Activated CD8-positive, alpha-beta memory T cell treated with anti-CD3 and anti-CD28 coated beads, Interleukin-2, amount 50 U/mL, for 24 hours (primary cell): ENCODE measurements around the gene ST6GALNAC2.
A peak's percentile ranks its signal among the peaks of the same experiment; 100 is the strongest.
"Not testable (repeated sequence)": the region's sequence is repeated elsewhere in the genome, so short reads cannot be mapped to it uniquely, and the experiment has no call there.

Experiments used
- DNase-seq: peaks from one replicate; pipeline ENCODE4 v3.0.0-alpha.2; 2020; ENCODE audit errors: extremely low read depth

Gene ST6GALNAC2

GRCh38 chr17:76585649-76586593 is at the start of gene ST6GALNAC2:
Gene ST6GALNAC2 (minus strand): TSS chr17:76585860. CDS start chr17:76585808, 52 bp downstream.
- DNase-seq, result no peak

- DNase-seq, result no peak
These were observed 49.4 kb upstream of the ST6GALNAC2 start for GRCh38 chr17:76635039-76635438.

DNA sequence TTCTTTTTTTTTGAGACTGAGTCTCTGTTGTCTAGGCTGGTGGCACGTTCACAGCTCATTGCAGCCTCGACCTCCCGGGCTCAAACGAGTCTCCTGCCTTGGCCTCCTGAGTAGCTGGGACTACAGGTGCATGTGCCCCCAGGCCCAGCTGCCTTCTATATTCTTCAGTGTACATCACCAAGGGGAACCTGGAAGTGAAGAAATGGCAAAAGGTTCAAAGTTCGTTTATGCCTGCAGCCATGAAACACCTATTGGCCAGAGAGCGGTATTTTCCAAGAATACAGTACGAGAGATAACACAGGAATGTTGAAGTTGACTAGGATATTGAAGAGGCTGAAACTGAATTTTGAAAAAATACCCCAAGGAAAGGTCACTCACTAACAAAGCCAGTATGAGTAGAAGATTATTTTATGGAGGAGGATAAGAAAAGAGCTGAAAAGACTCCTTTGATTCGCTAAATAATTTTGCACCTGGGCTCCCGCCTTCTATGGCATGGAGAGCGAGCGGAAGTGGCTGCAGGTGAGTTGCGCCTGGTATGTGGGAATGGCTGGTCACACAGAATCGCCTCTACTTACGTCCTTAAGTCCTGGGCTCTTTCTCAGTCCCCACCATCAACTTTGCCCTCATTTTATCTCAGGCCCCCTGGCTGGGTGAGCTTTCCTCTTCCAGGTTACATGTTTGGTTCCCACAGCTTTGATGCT is 48.1 kb upstream of the ST6GALNAC2 start:
- no peak for DNase-seq

DNA sequence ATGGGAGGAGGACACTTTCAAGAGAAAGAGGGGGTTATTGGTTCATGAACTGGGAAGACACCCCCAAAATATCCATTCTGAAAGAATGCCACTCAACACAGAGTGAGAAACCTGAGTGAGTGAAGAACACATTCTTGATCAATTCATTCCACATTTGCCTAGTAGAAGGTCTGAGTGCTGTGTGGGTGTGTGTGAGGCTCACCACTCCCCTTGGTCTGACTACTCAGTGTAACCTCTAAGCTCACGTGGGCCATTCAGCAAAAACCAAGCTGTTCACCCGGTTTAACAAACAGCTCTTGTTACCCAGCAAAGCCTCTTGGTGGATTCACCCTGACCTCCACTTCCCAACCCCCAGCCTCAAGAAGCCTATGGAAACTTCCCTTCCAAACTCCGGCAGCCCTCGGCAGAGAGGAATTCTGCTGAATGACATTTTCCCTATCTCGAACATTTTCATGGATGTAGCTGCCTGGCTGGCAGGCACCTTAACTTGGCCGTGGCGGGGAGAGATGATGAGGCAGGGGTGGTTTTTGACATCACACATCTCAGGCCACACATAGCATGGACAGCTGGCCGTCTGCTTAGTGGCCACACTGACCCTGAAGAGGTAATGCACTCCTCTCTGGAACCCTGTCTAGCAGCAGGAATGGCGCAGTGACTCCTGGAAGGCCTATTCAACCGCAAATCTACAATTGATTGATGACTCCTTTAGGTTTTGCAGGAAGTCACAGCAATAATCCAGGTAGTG is 46.3 kb upstream of the ST6GALNAC2 start:
- DNase-seq, result no peak

DNA sequence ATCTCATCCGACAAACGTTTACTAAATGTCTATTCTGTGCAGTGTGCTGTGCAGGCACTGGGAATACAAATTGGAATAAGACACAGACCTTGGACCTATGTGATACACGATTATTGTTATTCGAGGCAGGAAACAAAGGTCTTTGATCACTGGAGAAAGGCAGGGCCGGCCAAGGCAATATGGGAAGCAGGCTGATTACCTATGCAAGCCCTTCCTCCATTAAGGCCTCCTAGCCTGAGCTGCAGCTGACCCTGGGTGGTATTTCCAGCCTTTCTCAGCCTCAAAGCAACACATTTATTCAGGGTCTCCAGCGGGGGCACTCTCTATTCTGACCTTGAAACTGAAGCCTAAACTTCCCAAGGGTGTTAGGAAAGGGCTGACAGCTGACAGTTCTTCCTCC is 44.5 kb upstream of the ST6GALNAC2 start:
- no peak for DNase-seq

DNA sequence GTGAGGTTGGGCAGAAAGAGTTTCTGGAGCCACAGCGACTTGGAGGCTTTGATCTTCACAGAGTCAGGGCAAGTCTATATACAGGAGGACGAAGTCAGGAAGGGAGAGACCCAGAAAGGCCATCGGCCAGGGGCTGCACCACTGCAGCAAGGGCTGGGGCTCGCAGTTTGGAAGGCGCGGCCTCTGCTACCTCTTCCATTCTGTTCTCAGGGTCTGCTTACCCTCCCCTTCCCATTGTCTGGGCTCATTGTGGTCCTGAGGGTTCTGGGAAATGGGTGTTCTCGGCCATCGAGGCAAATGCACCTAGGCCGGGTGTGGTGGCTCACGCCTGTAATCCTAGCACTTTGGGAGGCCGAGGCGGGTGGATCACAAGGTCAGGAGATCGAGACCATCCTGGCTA is 41.9 kb upstream of the ST6GALNAC2 start:
- no peak for DNase-seq

DNA sequence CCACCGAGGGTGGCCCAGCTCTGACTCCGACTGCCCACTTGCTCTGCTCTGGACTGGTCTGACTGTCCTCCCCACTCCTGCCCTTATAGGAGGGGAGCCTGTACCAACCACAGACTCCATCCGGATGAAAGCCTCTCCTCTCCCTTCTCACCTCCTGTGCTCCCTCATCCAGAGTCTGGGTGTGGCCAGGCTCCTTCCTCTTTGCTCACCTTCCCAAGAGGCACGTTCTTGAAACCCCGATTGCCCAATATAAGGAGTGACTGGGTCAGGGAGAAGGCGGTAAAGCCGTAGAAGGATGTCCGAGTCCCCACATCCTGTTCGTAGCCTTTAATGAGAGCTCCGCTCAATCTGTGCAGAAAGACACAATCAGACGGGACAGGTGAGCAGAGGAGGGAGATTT is 40.8 kb upstream of the ST6GALNAC2 start:
- no peak for DNase-seq

GRCh38 chr17:76625496-76625895 is 39.8 kb upstream of the ST6GALNAC2 start:
- DNase-seq, result no peak

DNA sequence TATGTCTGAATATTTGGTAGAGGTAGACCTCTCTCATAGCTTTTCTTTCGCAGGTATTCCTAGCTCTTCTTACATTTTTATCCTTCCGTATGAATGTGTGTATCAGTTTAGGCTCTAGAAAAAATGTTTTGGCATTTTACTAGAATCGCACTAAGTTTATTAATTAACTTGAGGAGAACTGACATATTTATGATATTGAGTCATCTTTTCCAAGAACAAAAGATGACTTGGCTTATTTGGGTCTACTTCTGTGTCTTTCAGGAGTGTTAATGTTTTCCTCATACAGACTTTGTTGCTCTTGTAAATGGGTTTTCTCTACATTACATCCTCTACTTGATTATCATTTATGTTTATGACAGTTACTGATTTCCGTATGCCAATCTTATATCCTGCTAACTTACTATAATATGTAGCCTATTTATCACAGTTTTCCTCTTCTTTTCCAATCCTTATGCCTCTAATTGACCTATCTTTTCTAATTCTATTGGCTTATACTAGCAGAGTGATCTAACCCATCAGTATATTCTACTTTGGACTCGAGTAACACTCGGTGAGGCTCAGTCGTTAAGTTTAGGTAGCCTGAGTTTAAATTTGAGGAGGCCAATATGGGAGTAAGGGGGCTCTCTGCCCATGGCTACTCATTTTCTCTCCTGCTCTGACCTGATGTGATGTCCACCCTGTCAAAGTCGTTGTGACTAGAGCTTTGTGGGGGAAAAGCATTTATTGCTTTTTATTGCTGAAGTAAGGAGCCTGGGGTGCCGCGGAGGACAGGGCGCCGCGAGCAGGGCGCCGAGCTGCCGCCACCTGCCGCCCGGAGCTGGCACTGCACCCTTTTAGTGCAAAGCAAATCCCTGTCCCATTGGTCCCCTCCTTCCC is 37.8 kb upstream of the ST6GALNAC2 start:
- peak; percentile 47 for DNase-seq

DNA sequence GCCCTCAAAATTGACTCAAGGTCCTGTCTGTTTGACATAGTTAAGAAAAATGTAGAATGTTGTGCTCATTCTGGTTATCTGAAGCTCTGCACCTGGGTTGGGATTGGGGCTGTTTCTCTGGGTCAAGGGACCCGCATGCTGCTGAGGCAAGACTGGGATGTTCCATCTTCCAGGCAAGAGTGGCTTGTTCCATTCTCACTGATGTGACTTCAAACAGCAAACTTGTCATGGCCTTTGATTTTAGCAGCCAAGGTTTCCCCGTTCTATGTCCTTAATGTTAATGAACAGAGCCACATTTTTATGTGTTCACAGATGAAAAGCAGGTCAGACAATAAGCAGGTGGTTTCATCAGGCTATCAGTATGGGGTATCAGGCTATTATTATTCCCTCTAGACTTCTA is 32.2 kb upstream of the ST6GALNAC2 start:
- no peak for DNase-seq

DNA sequence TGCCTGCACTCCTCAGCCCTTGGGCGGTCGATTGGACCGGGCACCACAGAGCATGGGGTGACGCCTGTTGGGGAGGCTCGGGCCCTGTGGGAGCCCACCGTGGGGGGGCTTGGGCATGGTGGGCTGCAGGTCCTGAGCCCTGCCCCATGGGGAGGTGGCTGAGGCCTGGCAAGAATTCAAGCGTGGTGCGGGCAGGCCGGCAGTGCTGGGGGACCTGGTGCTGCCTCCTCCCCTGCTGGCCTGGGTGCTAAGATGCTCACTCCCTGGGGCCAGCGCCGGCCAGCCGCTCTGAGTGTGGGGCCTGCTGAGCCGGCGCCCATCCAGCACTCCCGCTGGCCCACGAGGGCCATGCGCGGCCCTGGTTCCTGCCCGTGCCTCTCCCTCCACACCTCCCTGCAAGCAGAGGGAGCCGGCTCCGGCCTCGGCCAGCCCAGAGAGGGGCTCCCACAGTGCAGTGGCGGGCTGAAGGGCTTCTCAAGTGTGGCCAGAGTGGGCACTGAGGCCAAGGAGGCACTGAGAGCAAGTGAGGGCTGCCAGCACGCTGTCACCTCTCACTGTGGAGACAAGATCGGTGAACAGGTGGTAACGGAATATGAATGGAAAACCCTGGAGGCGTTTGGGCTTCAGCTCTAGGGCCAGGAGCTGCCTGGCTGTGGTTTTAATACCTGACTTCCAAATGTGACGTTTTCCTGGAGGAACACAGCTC is 29.4 kb upstream of the ST6GALNAC2 start:
- DNase-seq, result no peak

GRCh38 chr17:76614064-76614759 is 28.6 kb upstream of the ST6GALNAC2 start:
- DNase-seq, result not testable (repeated sequence)

DNA sequence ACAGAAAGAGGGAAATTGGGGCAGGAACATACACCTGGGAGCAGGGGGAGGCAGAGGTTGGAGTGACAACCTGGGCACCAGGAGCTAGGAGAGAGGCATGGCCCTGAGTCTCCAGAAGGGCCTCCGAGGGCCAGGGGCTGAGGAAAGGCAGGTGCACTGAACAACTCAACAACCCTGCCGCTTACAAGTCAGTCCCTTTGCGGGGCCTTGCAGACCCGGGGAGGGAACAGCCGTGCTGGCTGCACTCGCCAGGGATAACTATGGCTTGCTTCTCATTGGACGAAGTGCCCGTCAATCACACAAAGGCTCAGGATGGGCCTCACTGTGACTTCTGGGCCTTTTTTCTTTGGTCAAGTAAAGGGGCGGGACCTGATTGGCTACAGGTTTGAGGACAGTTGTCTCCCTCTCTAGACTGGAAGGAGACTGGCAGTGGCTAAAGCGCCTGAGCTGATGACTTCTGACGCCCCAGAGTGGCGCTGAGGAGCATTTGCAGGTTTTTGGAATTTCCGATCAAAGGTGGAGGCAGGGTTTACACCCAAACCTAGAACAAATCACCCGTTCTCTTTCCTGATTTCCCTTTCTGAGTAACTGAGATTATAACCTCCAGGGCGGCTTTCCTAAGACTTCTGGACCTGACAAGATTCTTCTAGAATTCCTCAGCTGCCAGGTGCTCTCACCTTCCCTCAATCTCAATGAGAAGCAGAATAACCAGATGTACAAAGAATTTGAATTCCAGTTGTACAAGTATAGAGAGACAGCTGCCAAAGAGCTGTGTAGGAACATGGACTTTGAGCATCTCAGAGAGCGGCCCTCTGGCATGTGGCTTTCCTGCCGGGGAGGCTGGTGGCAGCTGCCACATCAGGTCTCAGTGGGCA is 27.6 kb upstream of the ST6GALNAC2 start:
- no peak for DNase-seq

DNA sequence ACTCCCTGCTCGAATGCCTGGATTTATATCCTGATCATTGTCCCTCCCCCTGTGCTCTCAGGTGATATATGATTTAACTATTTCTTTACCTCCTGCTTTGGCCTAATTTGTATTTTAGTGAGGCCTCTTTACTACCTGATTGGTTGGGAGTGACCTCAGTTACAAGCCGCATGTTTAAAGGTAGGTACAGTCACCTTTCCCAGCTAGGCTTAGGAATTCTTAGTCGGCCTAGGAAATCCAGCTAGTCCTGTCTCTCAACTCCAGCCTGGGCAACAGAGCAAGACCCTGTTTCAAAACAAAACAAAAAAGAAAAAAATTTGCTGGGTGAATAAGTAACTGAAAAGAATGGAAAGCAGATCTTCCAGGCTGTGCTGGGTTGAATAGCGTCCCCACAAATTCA is 26.8 kb upstream of the ST6GALNAC2 start:
- no peak for DNase-seq

GRCh38 chr17:76611758-76612157 is 26.1 kb upstream of the ST6GALNAC2 start:
- no peak for DNase-seq

GRCh38 chr17:76611080-76611749 is 25.6 kb upstream of the ST6GALNAC2 start:
- DNase-seq, result not testable (repeated sequence)

DNA sequence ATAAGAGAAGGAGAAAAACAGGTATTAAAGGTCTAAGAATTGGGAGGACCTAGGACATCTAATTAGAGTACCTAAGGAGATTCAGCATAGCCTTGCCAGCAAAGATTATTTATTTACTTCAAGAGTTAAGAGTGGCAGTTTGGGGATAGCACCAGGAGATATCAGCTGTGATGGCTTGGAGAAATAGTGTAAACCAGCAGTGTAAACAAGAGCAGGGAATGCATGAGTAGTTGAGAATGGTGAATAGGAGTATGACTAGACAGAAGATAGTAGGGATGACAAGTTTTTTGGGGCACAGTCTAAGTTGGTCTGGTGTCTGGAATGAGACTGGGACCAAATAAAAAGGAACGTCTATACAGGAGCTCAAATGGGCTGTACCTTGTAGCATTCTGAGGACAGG is 21.0 kb upstream of the ST6GALNAC2 start:
- not testable (repeated sequence) for DNase-seq

DNA sequence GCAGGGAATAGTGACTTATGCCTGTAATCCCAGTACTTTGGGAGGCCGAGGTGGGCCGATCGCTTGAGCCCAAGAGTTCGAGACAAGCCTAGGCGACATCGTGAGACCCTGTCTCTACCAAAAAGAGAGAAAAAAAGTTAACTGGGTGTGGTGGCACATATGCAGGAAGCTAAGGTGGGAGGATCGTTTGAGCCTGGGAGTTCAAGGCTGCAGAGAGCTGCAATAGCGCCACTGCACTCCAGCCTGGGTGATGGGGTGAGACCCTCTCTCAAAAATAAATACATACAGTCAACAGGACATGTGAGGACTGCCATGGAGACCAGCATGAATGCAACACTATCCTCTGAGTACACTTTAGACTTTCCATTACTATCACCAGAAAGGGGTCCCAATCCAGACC is 15.4 kb upstream of the ST6GALNAC2 start:
- no peak for DNase-seq
